ENCODE data around the gene DMAC2L.
"Not testable (repeated sequence)": the region's sequence is repeated elsewhere in the genome, so short reads cannot be mapped to it uniquely, and the experiment has no call there.

GRCh38 chr14:50314098-50314497 is 2.0 kb downstream of the DMAC2L start:
- TF ChIP-seq CTCF, POLR2A (IDR thresholded peaks at IDR 0.05): not testable (repeated sequence)
